HG02884 (cell line): ENCODE data around the gene DIAPH1.

Experiments used
- ATAC-seq: cut with Tn5 transposase; IDR thresholded peaks from one replicate; pipeline ENCODE4 v1.9.1; 2021; ENCODE audit warnings: mild to moderate bottlenecking, moderate library complexity; ENCODE audit not compliant: unreplicated experiment

Gene DIAPH1

DNA sequence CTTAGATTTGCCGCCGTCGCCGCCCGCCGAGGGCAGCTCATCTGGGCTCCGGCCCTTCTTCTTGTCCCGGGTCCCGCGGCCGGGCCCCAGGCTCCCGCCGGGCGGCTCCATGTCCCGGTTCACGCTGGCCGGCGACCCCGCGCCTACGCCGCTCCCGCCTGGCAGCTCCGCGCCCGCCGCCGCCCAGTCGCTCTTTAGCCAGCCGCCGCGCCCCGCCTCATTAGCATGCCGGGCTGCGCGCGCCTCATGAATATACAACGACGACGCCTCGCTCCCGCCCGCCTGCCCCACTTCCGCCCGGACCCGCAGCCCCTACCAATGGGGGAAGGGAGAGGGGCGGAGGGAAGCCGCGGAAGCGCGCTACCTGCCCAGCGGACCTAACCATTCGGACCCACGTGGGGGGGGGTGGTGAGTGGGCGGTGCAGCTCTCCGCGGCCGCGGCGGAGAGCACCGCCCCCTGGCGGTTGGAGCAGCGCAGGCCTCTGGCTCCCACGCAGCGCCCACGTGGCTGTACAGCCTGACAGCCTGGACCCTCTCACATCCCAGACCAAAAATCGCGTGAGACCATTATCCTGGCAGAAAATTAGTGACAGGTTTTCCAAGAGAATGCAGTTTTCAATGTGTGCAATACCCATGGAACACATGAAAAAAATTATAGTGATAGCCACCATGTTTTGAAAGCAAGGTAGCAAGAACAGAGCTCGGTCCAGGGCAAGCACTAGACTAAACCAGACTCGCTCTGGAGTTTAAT is at the start of gene DIAPH1:
Gene DIAPH1, minus strand, starts transcription at position 197 of the 751 bp plus-strand sequence. Its CDS starts 86 bp downstream, at position 111.
- ATAC-seq, result peak; percentile 72

DNA sequence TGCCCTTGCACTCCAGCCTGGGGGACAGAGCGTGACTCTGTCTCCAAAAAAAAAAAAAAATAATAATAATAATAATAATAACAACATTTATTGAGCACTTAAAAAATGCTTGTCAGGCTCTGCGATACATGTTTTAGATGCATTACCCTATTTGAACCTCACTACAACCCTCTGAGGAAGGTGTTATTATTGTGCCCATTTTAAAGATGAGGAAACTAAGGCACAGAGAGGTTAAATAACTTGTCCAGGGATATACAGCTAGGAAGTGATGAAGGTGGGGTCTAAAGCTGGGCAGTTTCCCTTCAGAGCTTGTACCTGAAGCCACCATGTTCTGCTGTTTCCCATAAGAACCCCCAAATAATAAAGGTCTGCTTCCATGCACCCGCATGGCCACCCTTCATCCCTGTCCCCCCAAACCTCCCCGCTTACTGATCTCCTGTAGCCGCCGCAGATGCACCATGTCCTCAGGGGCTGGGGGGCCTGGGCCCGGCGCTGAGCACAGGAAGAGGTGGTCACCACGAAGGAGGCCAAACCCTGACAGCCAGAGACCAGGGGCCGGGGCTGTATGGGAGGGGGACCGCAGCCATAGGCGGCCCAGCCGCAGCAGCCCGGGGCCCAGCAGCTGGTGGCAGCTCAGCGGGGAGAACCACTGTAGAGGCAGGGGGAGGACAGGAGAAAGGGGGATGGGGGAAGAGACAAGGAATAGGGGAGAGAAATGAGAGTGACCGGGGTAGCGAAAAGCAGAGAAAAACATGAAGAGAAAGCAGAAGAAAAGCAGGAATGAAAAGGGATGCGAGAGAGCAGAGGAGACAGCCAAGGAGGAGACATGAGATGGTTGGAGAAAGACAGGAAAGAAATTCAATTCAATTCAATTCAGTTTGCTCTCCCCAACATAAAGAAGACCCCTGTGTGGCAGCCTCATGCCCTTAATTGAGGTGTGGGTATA is 47.5 kb upstream of the DIAPH1 start:
- ATAC-seq, result no peak

DNA sequence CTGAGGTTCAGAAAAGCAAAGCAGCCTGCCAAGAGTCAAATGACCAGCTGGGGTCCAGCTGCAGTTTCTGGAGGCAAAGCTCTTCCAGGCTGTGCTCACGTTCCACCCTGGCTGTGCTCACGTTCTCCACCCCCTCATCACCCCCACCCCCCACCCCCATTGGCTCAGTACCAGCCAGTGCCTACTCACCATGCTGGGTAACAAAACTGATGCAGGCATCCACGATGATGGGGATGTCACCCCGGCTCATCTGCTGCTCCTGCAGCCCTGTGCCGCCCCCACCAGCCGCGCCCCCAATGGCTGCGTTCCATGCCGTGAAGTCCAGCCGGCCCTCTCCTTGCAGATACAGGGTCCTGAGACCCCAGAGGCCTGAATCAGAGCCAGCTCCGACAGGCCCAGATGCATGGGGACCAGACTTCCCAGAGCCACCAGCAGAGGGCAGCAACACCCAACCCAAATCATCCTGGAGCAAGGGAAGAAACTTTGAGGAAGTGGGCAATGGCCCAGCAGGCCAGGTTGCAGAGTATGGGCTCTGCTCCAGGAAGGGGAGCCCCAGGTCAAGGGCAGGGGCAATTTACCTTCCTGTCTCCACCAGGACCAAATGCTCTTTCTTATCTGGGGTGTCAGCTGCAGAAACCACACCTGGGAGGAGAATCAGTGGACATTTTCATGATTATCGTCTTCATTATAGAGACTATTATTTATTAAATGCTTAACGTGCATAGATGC is 46.1 kb upstream of the DIAPH1 start:
- ATAC-seq, result peak; percentile 96

DNA sequence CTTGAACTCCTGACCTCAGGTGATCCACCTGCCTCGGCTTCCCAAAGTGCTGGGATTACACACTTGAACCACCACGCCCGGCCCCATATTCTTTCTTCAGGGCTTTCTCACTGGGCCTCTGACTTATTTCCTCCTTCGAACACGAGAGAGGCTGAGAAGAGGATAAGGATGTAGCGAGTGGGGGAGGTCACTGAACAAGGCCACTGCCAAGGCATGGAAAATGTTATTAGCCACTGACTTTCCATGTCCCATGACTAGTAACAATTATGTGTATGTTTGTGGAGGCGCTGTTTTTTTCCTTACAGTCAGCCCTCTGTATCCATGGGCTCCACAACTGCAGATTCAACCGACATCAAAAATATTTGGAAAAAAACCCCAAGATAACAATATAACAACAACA is 44.7 kb upstream of the DIAPH1 start:
- no peak for ATAC-seq

DNA sequence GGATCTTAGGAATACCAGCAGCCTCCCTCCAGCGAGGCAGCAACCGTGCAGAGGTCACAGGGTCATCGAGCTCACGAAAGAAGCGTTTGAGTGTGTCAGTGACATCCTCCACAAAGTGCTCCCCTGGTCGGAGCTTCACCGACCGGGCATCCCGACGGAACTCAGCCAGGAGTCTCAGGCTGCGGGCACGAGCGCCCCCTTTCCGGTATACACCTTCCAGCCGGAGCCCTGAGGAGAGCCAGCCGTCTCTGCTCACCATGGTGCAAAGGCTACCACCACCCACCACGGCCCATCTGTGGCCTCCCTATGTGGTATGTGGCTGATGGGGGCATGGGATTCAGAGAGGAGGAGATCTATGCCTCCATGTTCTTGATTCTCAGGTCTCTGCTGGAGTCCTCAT is 43.2 kb upstream of the DIAPH1 start:
- no peak for ATAC-seq

DNA sequence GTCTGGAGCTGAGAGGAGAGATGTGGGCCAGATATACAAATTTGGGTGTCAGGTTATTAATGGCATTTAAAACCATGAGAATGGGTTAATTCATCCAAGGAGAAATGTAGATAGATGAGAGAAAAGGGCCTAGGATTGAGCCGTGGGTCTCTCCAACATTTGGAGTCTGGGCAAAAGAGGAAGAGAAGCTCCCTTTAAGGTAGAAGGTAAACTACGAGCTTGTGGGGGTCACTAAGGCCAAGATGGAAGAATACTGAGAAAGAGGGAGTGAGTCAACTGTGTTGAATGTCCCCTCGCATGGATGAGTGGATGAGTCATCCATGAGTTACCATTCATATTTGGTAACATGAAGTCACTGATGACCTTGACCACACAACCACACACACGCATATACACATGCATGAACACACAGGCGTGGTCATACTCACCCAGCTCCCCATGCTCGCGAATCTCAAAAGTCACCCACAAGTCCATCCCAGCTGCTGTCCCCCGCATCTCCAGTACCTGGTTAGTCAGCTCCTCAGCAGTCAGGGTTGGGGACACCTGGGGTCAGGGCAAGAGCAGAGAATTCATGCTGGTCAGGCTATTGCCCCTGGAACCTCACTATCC is 39.2 kb upstream of the DIAPH1 start:
- ATAC-seq, result no peak

DNA sequence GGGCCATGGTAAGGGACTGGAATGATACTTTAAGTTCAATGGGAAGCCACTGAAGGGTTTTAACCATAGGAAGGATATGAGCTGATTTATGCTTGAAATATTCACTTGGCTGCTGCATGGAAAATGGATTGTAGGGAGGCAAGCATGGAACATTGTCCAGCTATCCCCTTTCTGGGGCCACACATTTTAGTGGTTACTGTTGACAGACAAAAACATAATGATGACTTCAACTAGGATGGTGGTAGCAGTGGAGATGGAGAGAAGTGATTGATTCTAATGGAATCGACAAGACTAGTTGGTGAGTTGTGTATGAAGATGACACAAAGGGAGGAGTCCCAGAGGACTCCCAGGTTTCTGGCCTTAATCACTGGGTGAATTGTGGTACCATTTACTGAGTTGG is 38.6 kb upstream of the DIAPH1 start:
- ATAC-seq, result no peak

DNA sequence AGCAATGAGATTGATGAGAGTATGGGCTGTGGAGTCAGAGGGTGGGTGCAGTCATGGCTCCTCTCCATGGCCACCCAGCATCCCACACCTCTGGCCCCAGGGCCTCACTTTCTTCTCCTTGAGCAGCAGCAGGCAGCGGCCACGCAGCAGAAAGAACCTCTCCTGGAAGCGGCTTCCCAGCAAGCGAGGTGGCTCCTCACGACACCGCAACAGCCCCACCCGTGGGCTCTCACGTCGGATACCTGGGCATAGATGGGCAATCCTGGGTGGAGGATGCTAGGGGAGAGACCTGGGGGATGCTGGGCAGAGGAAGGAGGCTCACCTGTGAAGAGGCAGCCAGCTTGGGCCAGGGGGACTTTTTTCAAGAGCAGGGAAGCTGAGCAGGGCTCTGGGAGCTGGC is 37.6 kb upstream of the DIAPH1 start:
- ATAC-seq, result no peak

DNA sequence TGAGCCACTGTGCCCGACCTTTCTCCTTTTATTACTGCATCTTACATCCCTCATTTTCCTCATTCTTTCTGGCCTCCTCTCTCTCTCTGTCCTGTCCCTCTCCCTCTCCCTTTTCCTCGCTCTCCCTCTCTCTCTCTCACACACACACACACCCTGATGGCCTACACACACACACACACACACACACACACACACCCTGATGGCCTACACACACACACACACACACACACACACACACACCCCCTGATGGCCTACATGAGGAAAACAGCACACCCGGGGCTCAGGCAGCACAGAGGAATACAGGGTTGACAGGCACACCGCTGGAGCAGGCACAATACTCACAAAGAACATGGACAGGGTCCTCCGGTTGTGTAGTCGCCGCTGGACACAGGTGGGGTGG is 36.2 kb upstream of the DIAPH1 start:
- no peak for ATAC-seq

DNA sequence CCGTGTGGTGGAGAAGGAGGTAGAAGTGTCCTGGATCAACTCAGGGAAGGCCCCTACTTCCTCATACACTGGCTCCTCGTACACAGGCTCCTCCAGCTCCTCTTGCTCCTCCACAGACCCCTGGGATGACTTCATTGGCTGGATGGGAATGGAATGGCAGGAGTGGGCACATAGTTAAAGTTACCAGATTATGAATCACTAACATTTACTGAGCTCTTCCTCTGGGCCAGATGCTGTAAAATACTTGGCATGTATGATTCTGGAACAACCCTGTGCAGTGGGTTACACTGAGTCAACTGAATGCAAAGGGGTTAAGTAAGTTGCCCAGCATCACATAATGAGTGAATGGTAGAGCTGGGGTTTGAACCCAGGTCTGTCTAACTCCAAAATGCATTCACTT is 35.5 kb upstream of the DIAPH1 start:
- no peak for ATAC-seq

DNA sequence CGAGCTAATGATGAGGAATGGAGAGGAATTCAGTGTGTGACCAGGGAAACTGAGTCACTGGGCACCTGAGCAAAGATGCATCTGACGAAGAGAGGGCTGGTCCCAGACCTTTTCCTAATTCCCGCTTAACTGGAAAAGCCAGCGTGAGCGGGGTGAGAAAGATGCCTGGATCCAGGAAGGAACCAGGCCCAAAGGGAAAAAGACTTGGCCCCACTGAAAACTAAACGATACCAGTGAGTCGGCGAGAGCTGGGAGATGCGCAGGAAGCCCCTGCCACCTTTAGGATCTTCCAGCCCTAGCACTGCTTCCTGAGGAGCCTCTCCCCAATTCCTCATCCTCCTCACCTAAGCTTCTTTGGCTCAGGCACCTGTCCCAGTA is 32.9 kb upstream of the DIAPH1 start:
- no peak for ATAC-seq

DNA sequence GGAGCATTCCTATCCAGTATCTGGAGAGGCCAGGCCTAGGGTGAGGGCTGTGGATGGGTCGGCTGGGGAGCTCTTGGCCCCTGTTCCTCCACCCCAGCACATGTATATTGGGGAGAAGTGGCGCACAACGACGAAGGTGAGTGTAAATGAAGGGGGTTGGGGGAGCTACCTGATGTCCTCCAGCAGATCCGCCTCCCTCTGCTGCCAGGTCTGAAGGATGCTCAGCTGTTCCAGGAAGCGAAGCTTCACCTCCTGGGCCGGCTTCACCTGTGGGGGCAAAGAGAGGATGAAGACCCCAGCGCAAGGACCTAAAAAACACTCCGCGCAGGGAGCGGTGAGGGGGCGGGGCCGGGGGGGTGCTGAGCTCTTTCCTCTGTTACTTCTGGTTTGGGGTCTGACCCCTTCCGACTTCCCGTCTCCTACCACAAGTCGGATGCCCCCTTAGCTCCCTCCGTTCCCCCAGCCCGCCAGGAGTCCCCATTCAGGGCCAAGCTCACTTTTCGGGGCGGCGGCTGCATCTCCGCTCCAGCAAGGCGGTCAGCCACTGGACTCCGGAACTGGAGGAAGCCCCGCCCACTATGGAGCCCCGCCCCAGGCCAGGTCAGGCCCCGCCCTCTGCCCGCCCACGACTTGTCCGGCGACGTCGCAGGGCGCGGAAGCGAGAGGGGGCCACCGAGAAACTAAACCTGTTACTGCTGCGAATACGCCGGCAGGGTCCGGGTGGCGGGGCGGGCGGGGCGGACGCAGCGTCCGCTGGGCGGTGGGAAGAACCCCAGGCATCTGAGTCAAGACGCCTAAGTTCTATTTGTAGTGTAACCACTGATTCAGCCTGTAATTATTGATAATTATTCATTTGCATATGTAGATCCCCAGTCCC is 32.3 kb upstream of the DIAPH1 start, which contains the start of gene FCHSD1:
Gene FCHSD1, minus strand, starts transcription at position 568 of the 877 bp plus-strand sequence. Its CDS starts 50 bp downstream, at position 518.
- peak; percentile 93 for ATAC-seq

DNA sequence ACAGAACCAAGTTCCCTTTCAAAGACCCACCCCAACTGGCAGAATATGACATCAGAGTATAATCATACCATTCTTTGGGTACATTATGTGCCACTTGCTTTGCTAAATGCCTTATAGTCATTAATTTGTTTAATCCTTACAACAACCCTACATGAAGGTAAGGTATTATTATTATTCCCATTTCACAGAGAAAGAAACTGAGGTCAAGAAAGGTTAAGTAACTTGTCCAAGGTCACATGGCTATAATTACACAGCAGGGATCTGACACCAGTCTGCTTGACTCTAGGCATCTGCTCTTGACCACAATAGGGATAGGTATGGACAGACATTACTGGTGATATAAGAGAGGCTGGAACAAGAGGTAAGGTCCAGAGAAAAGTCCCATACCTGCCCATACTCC is 31.2 kb upstream of the DIAPH1 start:
- ATAC-seq, result no peak

DNA sequence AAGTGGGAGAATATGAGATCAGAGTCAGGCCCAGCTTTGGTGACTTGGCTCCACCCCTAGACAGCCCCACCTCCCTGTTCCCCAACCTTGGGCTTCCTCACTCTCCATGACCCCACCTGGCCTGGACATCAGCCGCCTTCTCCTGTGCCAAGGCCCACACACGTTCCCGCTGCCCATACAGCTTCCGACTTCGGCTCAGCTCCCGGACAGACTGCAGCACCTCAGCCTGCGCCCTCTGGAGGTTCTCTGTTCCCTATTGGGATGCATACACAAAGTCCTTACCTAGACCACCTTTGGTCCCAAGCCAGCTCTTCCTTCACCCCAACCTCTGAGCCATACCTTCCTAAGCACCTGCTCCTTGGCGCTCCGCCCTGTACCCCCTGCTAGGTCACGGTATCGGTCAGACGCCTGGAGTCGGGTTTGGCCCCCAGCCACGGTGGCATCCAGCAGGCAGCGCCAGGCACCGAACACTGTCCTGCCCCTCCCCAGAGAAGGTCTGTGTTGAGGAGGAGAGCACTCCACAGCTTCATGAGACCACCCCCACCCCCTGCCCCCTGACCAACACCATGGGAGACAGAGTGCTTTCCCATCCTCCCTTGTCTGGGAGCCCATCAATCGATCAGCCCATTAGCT is 30.4 kb upstream of the DIAPH1 start:
- no peak for ATAC-seq

DNA sequence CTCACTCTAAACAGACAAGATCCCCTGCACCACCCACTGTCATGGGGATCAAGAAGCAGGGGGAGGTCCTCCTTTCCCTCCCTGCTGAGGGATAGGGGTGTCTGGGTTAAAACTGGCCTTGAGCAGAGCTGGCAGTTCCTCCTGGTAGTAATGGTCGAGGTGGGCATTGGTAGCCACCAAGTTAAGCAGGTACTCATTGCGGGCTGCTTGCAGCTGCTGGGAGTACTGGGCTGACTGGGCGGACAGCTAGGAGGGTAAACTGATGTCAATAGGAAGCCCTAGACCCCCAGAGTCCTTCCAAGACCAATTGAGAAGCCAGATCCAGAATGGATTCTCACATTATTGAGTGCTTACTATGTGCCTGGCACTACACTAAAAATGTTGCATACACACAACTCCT is 29.1 kb upstream of the DIAPH1 start:
- no peak for ATAC-seq

DNA sequence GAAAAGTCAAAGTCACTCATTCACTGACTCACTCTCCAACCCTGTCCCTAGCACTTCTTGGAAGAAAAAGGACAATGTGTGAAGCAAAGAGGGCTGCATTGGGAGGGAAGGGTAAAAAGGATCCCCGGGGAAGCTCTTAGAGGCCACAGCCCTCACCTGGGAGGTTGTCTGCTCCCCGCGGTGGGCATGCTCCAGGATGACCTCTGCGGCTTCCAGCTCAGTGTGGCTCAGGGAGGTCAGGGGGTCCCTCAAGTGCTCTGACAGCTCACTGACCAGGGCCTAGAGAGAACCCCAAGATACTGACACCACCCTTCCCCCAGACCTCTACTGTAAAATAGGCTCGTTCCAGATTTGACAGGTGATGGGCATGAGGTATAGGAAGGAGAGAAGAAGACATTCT is 28.4 kb upstream of the DIAPH1 start:
- ATAC-seq, result no peak

DNA sequence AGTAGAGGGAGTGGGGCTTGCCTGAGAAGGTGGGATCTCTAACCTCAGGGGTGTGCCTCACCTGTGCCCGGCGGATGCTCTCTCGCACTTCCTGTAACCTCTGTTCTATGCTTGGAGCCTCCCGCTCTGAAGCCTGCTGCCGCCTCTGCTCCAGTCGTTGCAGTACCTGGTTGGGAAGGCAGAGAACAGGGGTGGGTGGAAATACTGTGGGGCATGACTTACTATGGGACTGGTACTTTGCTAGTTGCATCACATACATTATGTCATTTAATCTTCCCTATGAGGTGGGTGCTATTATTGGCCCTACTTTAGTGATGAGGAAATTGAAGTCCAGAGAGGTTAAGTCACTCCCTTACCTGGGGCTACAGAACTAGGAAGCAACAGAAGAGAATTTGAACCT is 27.2 kb upstream of the DIAPH1 start:
- no peak for ATAC-seq

DNA sequence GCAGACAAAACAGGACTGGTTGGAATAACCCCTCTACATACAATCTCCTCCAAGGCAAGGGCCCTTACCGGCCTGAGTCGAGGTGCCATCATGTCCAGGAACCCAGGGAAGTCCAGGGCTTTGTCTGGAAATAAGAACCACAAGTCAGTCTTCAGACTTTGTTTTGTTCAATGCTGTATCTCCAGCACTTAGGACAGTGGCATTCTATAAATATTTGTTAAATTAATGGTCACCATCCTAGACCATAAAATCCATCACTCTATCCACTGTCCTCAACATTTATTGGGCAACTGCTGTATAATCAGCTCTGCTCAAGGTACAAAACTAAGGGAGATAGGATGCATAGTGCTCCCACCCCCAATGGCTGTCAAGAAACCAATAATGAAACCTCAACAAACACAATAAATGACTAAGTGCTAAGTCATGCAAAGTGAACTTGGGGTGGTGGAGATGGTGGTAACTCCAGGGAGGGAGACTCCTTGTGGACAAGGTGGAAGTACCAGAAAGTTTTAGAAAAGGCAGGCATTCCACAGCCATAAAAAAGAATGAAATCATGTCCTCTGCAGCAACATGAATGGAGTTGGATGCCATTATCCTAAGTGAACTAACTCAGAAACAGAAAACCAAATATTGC is 23.0 kb upstream of the DIAPH1 start:
- peak; percentile 63 for ATAC-seq

DNA sequence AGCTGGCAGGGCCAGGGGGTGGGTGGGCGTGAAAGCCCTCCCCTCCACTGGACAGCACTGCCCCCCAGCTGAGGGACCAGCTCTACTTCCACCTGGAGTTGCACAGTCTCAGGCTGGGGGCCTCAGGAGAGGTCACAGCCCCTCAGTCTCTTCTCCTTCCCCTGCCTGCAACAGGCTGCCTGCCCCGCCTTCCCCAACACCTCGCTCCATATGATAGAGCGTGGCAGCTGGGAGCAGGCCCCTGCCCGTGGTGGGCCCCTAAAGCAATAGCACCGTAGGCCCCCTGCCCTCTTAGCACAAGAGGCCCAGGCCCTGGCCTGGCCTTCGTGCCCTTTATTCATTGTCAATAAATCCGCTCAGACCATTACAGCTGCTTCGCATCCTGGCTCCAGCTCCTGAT is 21.9 kb upstream of the DIAPH1 start:
- ATAC-seq, result no peak
